CD14-positive monocyte (primary cell): Measurements from ENCODE around the gene NLK. TPM values are rescaled to one million over a fixed set of nuclear protein-coding genes. Genes with fewer than 3 reads are reported as not detected.

Source experiments
- DNase-seq, 3 donors: peaks; one replicate each; pipeline ENCODE4 v3.0.0-alpha.2; 2011 to 2022
- H2AFZ ChIP-seq: 2 replicates; pipeline ENCODE4 v1.6.0; 2012; ENCODE audit warnings: mild to moderate bottlenecking, low read depth, low read length, inconsistent platforms; ENCODE audit not compliant: insufficient read depth, poor library complexity, severe bottlenecking
- H3K27ac ChIP-seq, 2 donors: 1 replicate in 1 of 2; 2 replicates in 1 of 2; pipeline ENCODE4 v1.5.1; 2012 to 2013; ENCODE audit warnings: low read length in 2 of 2, control low read depth in 1 of 2, inconsistent platforms in 1 of 2, low read depth in 1 of 2, mild to moderate bottlenecking in 1 of 2
- H3K27me3 ChIP-seq, 2 donors: one replicate each; pipeline versions ENCODE4 v1.6.0 to v1.6.1; 2011 to 2013; ENCODE audit warnings: low read length in 2 of 2; ENCODE audit not compliant: control insufficient read depth in 2 of 2, insufficient read depth in 2 of 2
- H3K36me3 ChIP-seq, 2 donors: replicated peaks in 1 of 2; 1 replicate in 1 of 2; 2 replicates in 1 of 2; pipeline versions ENCODE4 v1.5.1 to v1.6.1; 2012 to 2013; ENCODE audit warnings: low read length in 2 of 2, control low read depth in 1 of 2, inconsistent platforms in 1 of 2, mild to moderate bottlenecking in 1 of 2; ENCODE audit not compliant: insufficient read depth in 2 of 2, control insufficient read depth in 1 of 2
- H3K4me1 ChIP-seq, 2 donors: 1 replicate in 1 of 2; 2 replicates in 1 of 2; pipeline versions ENCODE4 v1.5.1 to v1.6.1; 2012 to 2013; ENCODE audit warnings: low read length in 2 of 2, control low read depth in 1 of 2, inconsistent platforms in 1 of 2, mild to moderate bottlenecking in 1 of 2, moderate library complexity in 1 of 2; ENCODE audit not compliant: insufficient read depth in 2 of 2, control insufficient read depth in 1 of 2
- H3K4me2 ChIP-seq: replicated peaks from 2 replicates; pipeline ENCODE3; 2012; ENCODE audit warnings: low read length, moderate library complexity, mild to moderate bottlenecking; ENCODE audit not compliant: poor library complexity, severe bottlenecking; ENCODE audit errors: extremely low read depth
- H3K4me3 ChIP-seq, 3 experiments: fragments of 200-600 bp in 1 of 3; sonication (generic) in 1 of 3; replicated peaks in 1 of 3; 1 replicate in 2 of 3; 2 replicates in 1 of 3; pipeline ENCODE4 v1.5.1; 2011 to 2013; ENCODE audit warnings: low read length in 3 of 3, mild to moderate bottlenecking in 3 of 3, control low read depth in 2 of 3, low read depth in 2 of 3, inconsistent platforms in 1 of 3, moderate library complexity in 1 of 3
- H3K79me2 ChIP-seq: 2 replicates; pipeline ENCODE4 v1.6.0; 2012; ENCODE audit warnings: mild to moderate bottlenecking, control low read depth, inconsistent platforms, low read length, moderate library complexity; ENCODE audit not compliant: insufficient read depth
- H3K9ac ChIP-seq: 2 replicates; pipeline ENCODE4 v1.6.0; 2017; ENCODE audit warnings: low read length, mild to moderate bottlenecking; ENCODE audit not compliant: insufficient read depth, poor library complexity, severe bottlenecking
- H3K9me3 ChIP-seq, 2 donors: replicated peaks in 1 of 2; 1 replicate in 1 of 2; 2 replicates in 1 of 2; pipeline versions ENCODE4 v1.5.1 to v1.6.1; 2012 to 2013; ENCODE audit warnings: low read length in 2 of 2, control low read depth in 1 of 2; ENCODE audit not compliant: control insufficient read depth in 1 of 2, insufficient read depth in 1 of 2
- H4K20me1 ChIP-seq: 2 replicates; pipeline ENCODE4 v1.6.0; 2012; ENCODE audit warnings: mild to moderate bottlenecking, low read length, control low read depth, moderate library complexity; ENCODE audit not compliant: insufficient read depth
- H3K27ac Mint-ChIP-seq, 7 donors: one replicate each; pipeline ENCODE4 v1.8.0; 2020; ENCODE audit warnings: mild to moderate bottlenecking in 7 of 7, mixed read lengths in 7 of 7, moderate library complexity in 6 of 7, inconsistent platforms in 2 of 7
- H3K27me3 Mint-ChIP-seq, 3 donors: one replicate each; pipeline ENCODE4 v1.8.0; 2021 to 2022; ENCODE audit warnings: low read depth in 3 of 3, mild to moderate bottlenecking in 3 of 3, mixed read lengths in 3 of 3, moderate library complexity in 3 of 3, inconsistent platforms in 1 of 3
- H3K36me3 Mint-ChIP-seq, 2 donors: one replicate each; pipeline ENCODE4 v1.8.0; 2020; ENCODE audit warnings: mixed read lengths in 2 of 2, inconsistent platforms in 1 of 2, mild to moderate bottlenecking in 1 of 2
- H3K4me1 Mint-ChIP-seq: one replicate; pipeline ENCODE4 v1.8.0; 2020; ENCODE audit warnings: mild to moderate bottlenecking, mixed read lengths
- H3K4me3 Mint-ChIP-seq, 2 donors: one replicate each; pipeline ENCODE4 v1.8.0; 2020; ENCODE audit warnings: mild to moderate bottlenecking in 2 of 2, mixed read lengths in 2 of 2, moderate library complexity in 1 of 2
- H3K9me3 Mint-ChIP-seq, 7 donors: one replicate each; pipeline ENCODE4 v1.8.0; 2020 to 2022; ENCODE audit warnings: mixed read lengths in 7 of 7, mild to moderate bottlenecking in 6 of 7, moderate library complexity in 6 of 7, inconsistent platforms in 2 of 7
- CTCF ChIP-seq: fragments of 200-600 bp; IDR thresholded peaks from one replicate; pipeline ENCODE4 v1.8.0; 2022; ENCODE audit warnings: antibody characterized with exemption, mild to moderate bottlenecking
- WGBS: methylation state at CpG from one replicate; pipeline ENCODE4 v1.1.5; 2013; ENCODE audit warnings: missing lambda C conversion rate; ENCODE audit not compliant: insufficient coverage; 5-methylcytosine and 5-hydroxymethylcytosine counted together
- intact Hi-C, 2 donors: fragments of 100-400 bp; cut with micrococcal nuclease; formaldehyde crosslinking; loops; one replicate each; pipeline versions ENCODE4 v1.15.0 to v1.15.1; 2023
- polyA plus RNA-seq, 3 donors: library from polyadenylated mRNA; depleted of rRNA in 1 of 3; unstranded in 2 of 3; stranded (reverse) in 1 of 3; fragments of 300-500 nt in 2 of 3; fragments of >200 nt in 1 of 3; fragmentation: Illumina TruSeq in 2 of 3; gene quantifications; 1 replicate in 2 of 3; 2 replicates in 1 of 3; pipeline ENCODE4 v1.2.3, GENCODE V29; 2012 to 2021

The NLK gene
- polyA plus RNA-seq, 3 donors, result 1.7 to 6.5 (median 2.0) TPM

- Mint-ChIP-seq H3K4me1 (peaks cover 24% of the 10 kb centered on the region), H3K27ac (peak overlapping the region; percentile 76 to 93 (median 87))
Observed at GRCh38 chr17:28118362-28118761, 75.9 kb downstream of the NLK start.

GRCh38 chr17:28119046-28119445 is 76.6 kb downstream of the NLK start:
- no CpG with 5 or more reads among the region's 2 CpGs for WGBS
- H3K9me3 ChIP-seq, result no peaks in the 10 kb centered on the region
- peak overlapping the region; percentile 41 for H3K9ac ChIP-seq
- no peaks in the 10 kb centered on the region for H3K79me2 ChIP-seq
- Mint-ChIP-seq H3K9me3 (no peaks in the 10 kb centered on the region), H3K4me3 (no peak overlapping the region), H3K36me3 (peaks cover 13 to 19% of the 10 kb centered on the region in 2 donors), H3K27ac (peak overlapping the region in 5 of 7 donors; percentile 78 to 93 (median 88)), H3K4me1 (peaks cover 21% of the 10 kb centered on the region), H3K27me3 (no peaks in the 10 kb centered on the region)
- peak overlapping the region; percentile 52 for H2AFZ ChIP-seq
- no peak for DNase-seq
- H3K4me1 ChIP-seq, result peaks cover 7 to 17% of the 10 kb centered on the region in 2 donors
- TF ChIP-seq CTCF, result no peak
- H3K4me2 ChIP-seq, result peak overlapping the region; percentile 64
- no peaks in the 10 kb centered on the region for H3K27me3 ChIP-seq
- H3K27ac ChIP-seq, result peak overlapping the region in 1 of 2 donors; percentile 78
- H3K4me3 ChIP-seq, result peak overlapping the region; percentile 30 to 69 (median 59)
- no peaks in the 10 kb centered on the region for H4K20me1 ChIP-seq
- intact Hi-C loops, result no loop called here
- peaks cover 0 to 16% of the 10 kb centered on the region in 2 donors for H3K36me3 ChIP-seq

More at GRCh38 chr17:28118362-28118761, 75.9 kb downstream of the NLK start:
- Mint-ChIP-seq H3K9me3 (no peaks in the 10 kb centered on the region), H3K4me3 (peak overlapping the region; percentile 58 to 81), H3K36me3 (peaks cover 10 to 19% of the 10 kb centered on the region in 2 donors), H3K27me3 (no peaks in the 10 kb centered on the region)
- Histone ChIP-seq H3K9ac (peak overlapping the region; percentile 41), H3K4me1 (peaks cover 7 to 17% of the 10 kb centered on the region in 2 donors), H3K4me2 (peak overlapping the region; percentile 64), H3K9me3 (no peaks in the 10 kb centered on the region), H3K79me2 (no peaks in the 10 kb centered on the region), H2AFZ (peak overlapping the region; percentile 52), H4K20me1 (no peaks in the 10 kb centered on the region), H3K36me3 (peaks cover 0 to 12% of the 10 kb centered on the region in 2 donors), H3K27me3 (no peaks in the 10 kb centered on the region), H3K27ac (peak overlapping the region in 1 of 2 donors; percentile 78), H3K4me3 (peak overlapping the region; percentile 30 to 69 (median 59))
- no peak for TF ChIP-seq CTCF
- WGBS, result no CpG with 5 or more reads among the region's 1 CpG
- peak; percentile 30 to 53 (median 39) for DNase-seq
- intact Hi-C loops, result no loop called here
